Bronchial epithelial cell (primary cell): Measurements from ENCODE around the gene SLX9. TPM values are rescaled to one million over a fixed set of nuclear protein-coding genes. Genes with fewer than 3 reads are reported as not detected.

Experiments used
- DNase-seq: peaks from one replicate; pipeline ENCODE4 v3.0.0-alpha.2; 2010; ENCODE audit warnings: low read depth
- FAIRE-seq: peaks from 2 replicates; lab custom pipeline; 2011; peaks lifted over from hg19 to GRCh38; lab: Jason Lieb, UNC
- H3K27me3 ChIP-seq: 2 replicates; pipeline ENCODE4 v1.5.1; 2011; ENCODE audit warnings: low read length; ENCODE audit not compliant: control insufficient read depth, insufficient read depth
- H3K36me3 ChIP-seq: 2 replicates; pipeline ENCODE4 v1.5.1; 2011; ENCODE audit warnings: low read length; ENCODE audit not compliant: control insufficient read depth, insufficient read depth
- H3K4me3 ChIP-seq: 2 replicates; pipeline ENCODE4 v1.5.1; 2011; ENCODE audit warnings: mild to moderate bottlenecking, low read depth, low read length, control low read depth
- CTCF ChIP-seq: IDR thresholded peaks from 2 replicates; pipeline ENCODE4 v1.5.1; 2011; ENCODE audit warnings: mild to moderate bottlenecking, moderate library complexity, low read length, control low read depth, inconsistent platforms; ENCODE audit not compliant: insufficient read depth, severe bottlenecking
- total RNA-seq: library from RNA; depleted of rRNA; stranded (reverse); fragments of >200 nt; gene quantifications from 2 replicates; pipeline ENCODE4 v1.2.1, GENCODE V29; 2014

SLX9 gene
- total RNA-seq, 1 donor from 2014 or later = 34.0 TPM

GRCh38 chr21:44943686-44944550 lies 4.1 kb downstream of the SLX9 start:
- Histone ChIP-seq H3K36me3 (peaks cover 26% of the 10 kb centered on the region), H3K4me3 (no peak overlapping the region), H3K27me3 (no peaks in the 10 kb centered on the region)
- DNase-seq (no peak), FAIRE-seq (no peak)
- no peak for TF ChIP-seq CTCF

- H3K4me3 ChIP-seq = no peak overlapping the region
- FAIRE-seq (no peak), DNase-seq (no peak)
- TF ChIP-seq CTCF = no peak
- no peaks in the 10 kb centered on the region for H3K27me3 ChIP-seq
- H3K36me3 ChIP-seq = peaks cover 29% of the 10 kb centered on the region
Measured at GRCh38 chr21:44944596-44944995, 4.8 kb downstream of the SLX9 start.

- FAIRE-seq = no peak
- Histone ChIP-seq H3K36me3 (peaks cover 32% of the 10 kb centered on the region), H3K27me3 (no peaks in the 10 kb centered on the region), H3K4me3 (no peak overlapping the region)
- no peak for DNase-seq
- TF ChIP-seq CTCF = no peak
Measured at GRCh38 chr21:44946254-44947041, 6.6 kb downstream of the SLX9 start.

- TF ChIP-seq CTCF = no peak
- FAIRE-seq (peak; percentile 50), DNase-seq (no peak)
- no peaks in the 10 kb centered on the region for H3K27me3 ChIP-seq
- H3K36me3 ChIP-seq = peaks cover 33% of the 10 kb centered on the region
- no peak overlapping the region for H3K4me3 ChIP-seq
Measured at GRCh38 chr21:44947111-44947929, 7.5 kb downstream of the SLX9 start.

GRCh38 chr21:44947930-44948331 lies 8.1 kb downstream of the SLX9 start:
- Histone ChIP-seq H3K27me3 (no peaks in the 10 kb centered on the region), H3K36me3 (peaks cover 33% of the 10 kb centered on the region), H3K4me3 (no peak overlapping the region)
- DNase-seq (no peak), FAIRE-seq (no peak)
- TF ChIP-seq CTCF = no peak
